Measurements from ENCODE around the gene FRMPD4. TPM values are rescaled to one million over a fixed set of nuclear protein-coding genes. Genes with fewer than 3 reads are reported as not detected.
"Not testable (repeated sequence)": the region's sequence is repeated elsewhere in the genome, so short reads cannot be mapped to it uniquely, and the experiment has no call there.

Gene FRMPD4
- polyA plus RNA-seq, 2 of the 4 experiments (the other 2 are of a cell fraction): 0.08 to 0.28 TPM

DNA sequence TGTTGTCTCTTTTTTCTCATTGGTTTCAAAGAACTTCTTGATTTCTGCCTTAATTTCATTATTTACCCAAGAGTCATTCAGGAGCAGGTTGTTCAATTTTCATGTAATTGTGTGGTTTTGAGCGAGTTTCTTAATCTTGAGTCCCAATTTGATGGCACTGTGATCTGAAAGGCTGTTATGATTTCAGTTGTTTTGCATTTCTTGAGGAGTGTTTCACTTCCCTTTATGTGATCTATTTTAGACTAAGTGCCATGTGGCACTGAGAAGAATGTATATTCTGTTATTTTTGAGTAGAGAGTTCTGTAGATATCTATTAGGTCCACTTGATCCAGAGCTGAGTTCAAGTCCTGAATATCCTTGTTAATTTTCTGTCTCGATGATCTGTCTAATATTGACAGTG, 377.1 kb downstream of the FRMPD4 start:
- H3K4me2 ChIP-seq; H3K4me1 ChIP-seq; H3K9me3 ChIP-seq; H3K4me3 ChIP-seq; H3K27ac ChIP-seq; DNase-seq (ENCODE audit: low read depth in 1 of 2, low spot score in 1 of 2); POLR2A ChIA-PET; CTCF ChIA-PET; ATAC-seq: not testable (repeated sequence)
- 13% methylated on average over 2 of the region's 2 CpGs for WGBS (ENCODE audit: missing lambda C conversion rate)
- peak; percentile 72 for FAIRE-seq

DNA sequence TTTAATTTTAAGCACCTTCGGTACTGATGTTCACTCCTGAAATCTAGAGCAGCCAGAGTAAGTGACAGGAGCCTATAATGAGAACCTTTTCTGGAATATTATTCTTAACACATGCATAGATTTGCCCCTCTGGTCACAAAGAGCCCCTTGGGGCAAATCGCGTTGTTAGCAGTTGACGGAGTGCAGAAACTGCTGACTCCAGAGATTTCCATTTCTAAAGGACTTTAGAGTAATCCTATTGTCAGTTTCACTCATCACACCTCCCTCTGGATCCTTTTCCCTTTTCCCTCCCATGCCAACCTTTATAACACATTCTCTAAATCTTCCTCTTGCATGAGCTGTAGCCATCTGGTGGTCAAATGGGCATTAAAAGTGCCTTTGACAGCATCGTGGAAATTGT, 388.0 kb downstream of the FRMPD4 start:
- DNase-seq (ENCODE audit: low read depth in 1 of 2, low spot score in 1 of 2) (no peak), FAIRE-seq (no peak), ATAC-seq (no peak)
- no peak overlapping the region for H3K4me2 ChIP-seq
- ChIA-PET POLR2A (no interaction called here), CTCF (interaction anchor here (1.4 kb wide), 1 partner anchor 10 kb away, joined by 3 read pairs; no protein-coding TSS in a partner anchor)
- H3K27ac ChIP-seq: no peak overlapping the region
- no peaks in the 10 kb centered on the region for H3K4me1 ChIP-seq
- TF ChIP-seq MAFK (IDR thresholded peaks at IDR 0.05; ENCODE audit: partially characterized antibody) (peak; percentile 50), ESRRA (IDR thresholded peaks at IDR 0.05; ENCODE audit: borderline replicate concordance, low read length) (no peak)
- TF ChIP-seq, protein P1, sequence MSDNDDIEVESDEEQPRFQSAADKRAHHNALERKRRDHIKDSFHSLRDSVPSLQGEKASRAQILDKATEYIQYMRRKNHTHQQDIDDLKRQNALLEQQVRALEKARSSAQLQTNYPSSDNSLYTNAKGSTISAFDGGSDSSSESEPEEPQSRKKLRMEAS (IDR thresholded peaks at IDR 0.05): no peak
- 46% methylated on average over 5 of the region's 5 CpGs for WGBS (ENCODE audit: missing lambda C conversion rate)
- no peak overlapping the region for H3K4me3 ChIP-seq
- H3K9me3 ChIP-seq: no peaks in the 10 kb centered on the region

DNA sequence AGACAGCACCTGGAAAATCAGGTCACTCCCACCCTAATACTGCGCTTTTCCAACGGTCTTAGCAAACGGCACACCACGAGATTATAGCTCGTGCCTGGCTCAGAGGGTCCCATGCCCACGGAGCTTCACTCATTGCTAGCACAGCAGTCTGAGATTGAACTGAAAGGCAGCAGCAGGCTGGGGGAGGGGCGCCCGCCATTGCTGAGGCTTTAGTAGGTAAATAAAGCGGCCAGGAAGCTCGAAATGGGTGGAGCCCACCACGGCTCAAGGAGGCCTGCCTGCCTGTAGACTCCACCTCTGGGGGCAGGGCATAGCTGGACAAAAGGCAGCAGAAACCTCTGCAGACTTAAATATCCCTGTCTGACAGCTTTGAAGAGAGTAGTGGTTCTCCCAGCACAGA, 399.8 kb downstream of the FRMPD4 start:
- FAIRE-seq; H3K9me3 ChIP-seq; H3K4me3 ChIP-seq; H3K4me2 ChIP-seq; POLR2A ChIA-PET; H3K27ac ChIP-seq; ATAC-seq; H3K4me1 ChIP-seq; DNase-seq (ENCODE audit: low read depth in 1 of 2, low spot score in 1 of 2): not testable (repeated sequence)
- CTCF ChIA-PET: interaction anchor here (0.5 kb wide), 1 partner anchor 333 kb away, joined by 3 read pairs; no protein-coding TSS in a partner anchor
- 20% methylated on average over 1 of the region's 11 CpGs for WGBS (ENCODE audit: missing lambda C conversion rate)

DNA sequence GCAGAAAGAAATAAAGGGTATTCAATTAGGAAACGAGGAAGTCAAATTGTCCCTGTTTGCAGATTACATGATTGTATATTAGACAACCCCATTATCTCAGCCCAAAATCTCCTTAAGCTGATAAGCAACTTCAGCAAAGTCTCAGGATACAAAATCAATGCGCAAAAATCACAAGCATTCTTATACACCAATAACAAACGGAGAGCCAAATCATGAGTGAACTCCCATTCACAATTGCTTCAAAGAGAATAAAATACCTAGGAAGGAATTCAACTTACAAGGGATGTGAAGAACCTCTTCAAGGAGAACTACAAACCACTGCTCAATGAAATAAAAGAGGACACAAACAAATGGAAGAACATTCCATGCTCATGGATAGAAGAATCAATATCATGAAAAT, 404.0 kb downstream of the FRMPD4 start:
- FAIRE-seq; H3K4me2 ChIP-seq; DNase-seq (ENCODE audit: low read depth in 1 of 2, low spot score in 1 of 2); H3K9me3 ChIP-seq; H3K27ac ChIP-seq; H3K4me3 ChIP-seq; H3K4me1 ChIP-seq; ATAC-seq; POLR2A ChIA-PET; CTCF ChIA-PET: not testable (repeated sequence)
- 20% methylated on average over 3 of the region's 3 CpGs for WGBS (ENCODE audit: missing lambda C conversion rate)

DNA sequence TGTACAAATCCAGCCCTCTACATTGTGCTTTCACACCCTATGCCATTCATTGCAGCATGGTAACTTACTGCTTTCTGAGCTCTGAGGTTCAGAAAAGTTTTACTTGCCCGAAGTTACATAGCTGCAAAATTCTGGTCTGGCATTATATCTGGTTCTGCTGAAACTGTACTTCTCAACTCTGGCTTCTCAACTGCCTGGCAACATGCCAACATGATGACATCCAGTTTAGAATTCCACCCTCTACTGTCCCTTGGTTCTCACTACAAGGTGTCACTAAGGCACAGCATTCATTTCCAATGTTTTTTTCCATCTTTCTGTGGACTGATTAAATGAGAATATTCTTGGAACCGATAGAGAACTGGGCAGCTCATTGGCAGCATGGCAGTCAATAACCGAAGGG, 410.1 kb downstream of the FRMPD4 start:
- Histone ChIP-seq H3K9me3 (no peaks in the 10 kb centered on the region), H3K4me1 (no peaks in the 10 kb centered on the region), H3K27ac (no peak overlapping the region), H3K4me2 (no peak overlapping the region), H3K4me3 (no peak overlapping the region)
- TF ChIP-seq, protein P2, sequence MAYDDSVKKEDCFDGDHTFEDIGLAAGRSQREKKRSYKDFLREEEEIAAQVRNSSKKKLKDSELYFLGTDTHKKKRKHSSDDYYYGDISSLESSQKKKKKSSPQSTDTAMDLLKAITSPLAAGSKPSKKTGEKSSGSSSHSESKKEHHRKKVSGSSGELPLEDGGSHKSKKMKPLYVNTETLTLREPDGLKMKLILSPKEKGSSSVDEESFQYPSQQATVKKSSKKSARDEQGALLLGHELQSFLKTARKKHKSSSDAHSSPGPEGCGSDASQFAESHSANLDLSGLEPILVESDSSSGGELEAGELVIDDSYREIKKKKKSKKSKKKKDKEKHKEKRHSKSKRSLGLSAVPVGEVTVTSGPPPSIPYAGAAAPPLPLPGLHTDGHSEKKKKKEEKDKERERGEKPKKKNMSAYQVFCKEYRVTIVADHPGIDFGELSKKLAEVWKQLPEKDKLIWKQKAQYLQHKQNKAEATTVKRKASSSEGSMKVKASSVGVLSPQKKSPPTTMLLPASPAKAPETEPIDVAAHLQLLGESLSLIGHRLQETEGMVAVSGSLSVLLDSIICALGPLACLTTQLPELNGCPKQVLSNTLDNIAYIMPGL (CRISPR knock-in tag; IDR thresholded peaks at IDR 0.05; ENCODE audit: borderline replicate concordance): no peak
- TF ChIP-seq SMC3 (IDR thresholded peaks at IDR 0.05): no peak
- TF ChIP-seq HOXB13 (CRISPR knock-in tag; IDR thresholded peaks at IDR 0.05; ENCODE audit: low read depth): no peak
- no peak for TF ChIP-seq FOSL2 (IDR thresholded peaks at IDR 0.05)
- no peak for TF ChIP-seq FOSL2 (CRISPR knock-in tag; IDR thresholded peaks at IDR 0.05)
- TF ChIP-seq JUN (IDR thresholded peaks at IDR 0.05): no peak
- TF ChIP-seq ZC3H11A (IDR thresholded peaks at IDR 0.05): no peak
- TF ChIP-seq CHD2 (IDR thresholded peaks at IDR 0.05; ENCODE audit: low read length, partially characterized antibody): no peak
- TF ChIP-seq EHMT2 (IDR thresholded peaks at IDR 0.05; ENCODE audit: low read depth): no peak
- no peak for TF ChIP-seq GATA3 (IDR thresholded peaks at IDR 0.05; ENCODE audit: borderline replicate concordance)
- TF ChIP-seq FOSB (CRISPR knock-in tag; IDR thresholded peaks at IDR 0.05): no peak
- no peak for TF ChIP-seq PHF8 (IDR thresholded peaks at IDR 0.05; ENCODE audit: borderline replicate concordance, low read depth)
- no peak for TF ChIP-seq HOXA7 (CRISPR knock-in tag; IDR thresholded peaks at IDR 0.05)
- no peak for TF ChIP-seq KDM1A (IDR thresholded peaks at IDR 0.05; ENCODE audit: low read depth)
- no peak for TF ChIP-seq POLR2A (IDR thresholded peaks at IDR 0.05; ENCODE audit: low read length)
- TF ChIP-seq, protein P3, sequence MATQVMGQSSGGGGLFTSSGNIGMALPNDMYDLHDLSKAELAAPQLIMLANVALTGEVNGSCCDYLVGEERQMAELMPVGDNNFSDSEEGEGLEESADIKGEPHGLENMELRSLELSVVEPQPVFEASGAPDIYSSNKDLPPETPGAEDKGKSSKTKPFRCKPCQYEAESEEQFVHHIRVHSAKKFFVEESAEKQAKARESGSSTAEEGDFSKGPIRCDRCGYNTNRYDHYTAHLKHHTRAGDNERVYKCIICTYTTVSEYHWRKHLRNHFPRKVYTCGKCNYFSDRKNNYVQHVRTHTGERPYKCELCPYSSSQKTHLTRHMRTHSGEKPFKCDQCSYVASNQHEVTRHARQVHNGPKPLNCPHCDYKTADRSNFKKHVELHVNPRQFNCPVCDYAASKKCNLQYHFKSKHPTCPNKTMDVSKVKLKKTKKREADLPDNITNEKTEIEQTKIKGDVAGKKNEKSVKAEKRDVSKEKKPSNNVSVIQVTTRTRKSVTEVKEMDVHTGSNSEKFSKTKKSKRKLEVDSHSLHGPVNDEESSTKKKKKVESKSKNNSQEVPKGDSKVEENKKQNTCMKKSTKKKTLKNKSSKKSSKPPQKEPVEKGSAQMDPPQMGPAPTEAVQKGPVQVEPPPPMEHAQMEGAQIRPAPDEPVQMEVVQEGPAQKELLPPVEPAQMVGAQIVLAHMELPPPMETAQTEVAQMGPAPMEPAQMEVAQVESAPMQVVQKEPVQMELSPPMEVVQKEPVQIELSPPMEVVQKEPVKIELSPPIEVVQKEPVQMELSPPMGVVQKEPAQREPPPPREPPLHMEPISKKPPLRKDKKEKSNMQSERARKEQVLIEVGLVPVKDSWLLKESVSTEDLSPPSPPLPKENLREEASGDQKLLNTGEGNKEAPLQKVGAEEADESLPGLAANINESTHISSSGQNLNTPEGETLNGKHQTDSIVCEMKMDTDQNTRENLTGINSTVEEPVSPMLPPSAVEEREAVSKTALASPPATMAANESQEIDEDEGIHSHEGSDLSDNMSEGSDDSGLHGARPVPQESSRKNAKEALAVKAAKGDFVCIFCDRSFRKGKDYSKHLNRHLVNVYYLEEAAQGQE (IDR thresholded peaks at IDR 0.05): no peak
- no peak for TF ChIP-seq TFCP2L1 (CRISPR knock-in tag; IDR thresholded peaks at IDR 0.05)
- TF ChIP-seq, protein P4, sequence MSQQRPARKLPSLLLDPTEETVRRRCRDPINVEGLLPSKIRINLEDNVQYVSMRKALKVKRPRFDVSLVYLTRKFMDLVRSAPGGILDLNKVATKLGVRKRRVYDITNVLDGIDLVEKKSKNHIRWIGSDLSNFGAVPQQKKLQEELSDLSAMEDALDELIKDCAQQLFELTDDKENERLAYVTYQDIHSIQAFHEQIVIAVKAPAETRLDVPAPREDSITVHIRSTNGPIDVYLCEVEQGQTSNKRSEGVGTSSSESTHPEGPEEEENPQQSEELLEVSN (IDR thresholded peaks at IDR 0.05; ENCODE audit: borderline replicate concordance, low read depth): no peak
- FAIRE-seq (no peak), ATAC-seq (no peak), DNase-seq (ENCODE audit: low read depth in 1 of 2, low spot score in 1 of 2) (no peak)
- ChIA-PET POLR2A (no interaction called here), CTCF (no interaction called here)
- WGBS (ENCODE audit: missing lambda C conversion rate): 17% methylated on average over 3 of the region's 3 CpGs

All from A549 (cell line).